ENCODE results near the gene ABHD2.

The ABHD2 gene

DNA sequence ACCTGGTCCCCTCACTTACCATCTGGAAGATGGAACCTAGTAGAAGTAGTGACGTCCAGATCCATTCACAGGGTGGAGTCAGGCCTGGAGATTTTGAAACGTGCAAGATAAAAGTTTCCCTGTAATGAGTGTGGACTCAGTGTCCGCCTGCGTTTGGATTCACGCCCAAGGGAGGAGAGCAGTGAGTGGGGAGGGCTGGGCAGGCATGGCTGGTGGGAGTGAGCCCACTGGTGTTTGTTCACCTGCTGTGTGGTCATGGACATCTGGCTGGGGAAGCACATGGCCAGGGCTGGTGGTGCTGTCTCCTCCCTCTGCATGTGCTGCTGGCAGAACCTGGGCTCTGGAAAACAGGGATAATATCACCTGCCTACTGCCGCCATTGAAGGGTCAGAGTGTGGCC is 96.1 kb downstream of the ABHD2 start:
- TF ChIP-seq, protein P1, sequence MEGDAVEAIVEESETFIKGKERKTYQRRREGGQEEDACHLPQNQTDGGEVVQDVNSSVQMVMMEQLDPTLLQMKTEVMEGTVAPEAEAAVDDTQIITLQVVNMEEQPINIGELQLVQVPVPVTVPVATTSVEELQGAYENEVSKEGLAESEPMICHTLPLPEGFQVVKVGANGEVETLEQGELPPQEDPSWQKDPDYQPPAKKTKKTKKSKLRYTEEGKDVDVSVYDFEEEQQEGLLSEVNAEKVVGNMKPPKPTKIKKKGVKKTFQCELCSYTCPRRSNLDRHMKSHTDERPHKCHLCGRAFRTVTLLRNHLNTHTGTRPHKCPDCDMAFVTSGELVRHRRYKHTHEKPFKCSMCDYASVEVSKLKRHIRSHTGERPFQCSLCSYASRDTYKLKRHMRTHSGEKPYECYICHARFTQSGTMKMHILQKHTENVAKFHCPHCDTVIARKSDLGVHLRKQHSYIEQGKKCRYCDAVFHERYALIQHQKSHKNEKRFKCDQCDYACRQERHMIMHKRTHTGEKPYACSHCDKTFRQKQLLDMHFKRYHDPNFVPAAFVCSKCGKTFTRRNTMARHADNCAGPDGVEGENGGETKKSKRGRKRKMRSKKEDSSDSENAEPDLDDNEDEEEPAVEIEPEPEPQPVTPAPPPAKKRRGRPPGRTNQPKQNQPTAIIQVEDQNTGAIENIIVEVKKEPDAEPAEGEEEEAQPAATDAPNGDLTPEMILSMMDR (IDR thresholded peaks at IDR 0.05; ENCODE audit: low read depth, low read length), result no peak
- Histone ChIP-seq H3K9me3 (ENCODE audit: severe bottlenecking) (no peaks in the 10 kb centered on the region), H3K27me3 (ENCODE audit: insufficient read depth, low read depth, severe bottlenecking) (no peaks in the 10 kb centered on the region), H3K36me3 (peaks cover 8% of the 10 kb centered on the region), H3K27ac (no peak overlapping the region), H3K4me3 (ENCODE audit: low read depth, low read length) (no peak overlapping the region)
- no peak for DNase-seq

DNA sequence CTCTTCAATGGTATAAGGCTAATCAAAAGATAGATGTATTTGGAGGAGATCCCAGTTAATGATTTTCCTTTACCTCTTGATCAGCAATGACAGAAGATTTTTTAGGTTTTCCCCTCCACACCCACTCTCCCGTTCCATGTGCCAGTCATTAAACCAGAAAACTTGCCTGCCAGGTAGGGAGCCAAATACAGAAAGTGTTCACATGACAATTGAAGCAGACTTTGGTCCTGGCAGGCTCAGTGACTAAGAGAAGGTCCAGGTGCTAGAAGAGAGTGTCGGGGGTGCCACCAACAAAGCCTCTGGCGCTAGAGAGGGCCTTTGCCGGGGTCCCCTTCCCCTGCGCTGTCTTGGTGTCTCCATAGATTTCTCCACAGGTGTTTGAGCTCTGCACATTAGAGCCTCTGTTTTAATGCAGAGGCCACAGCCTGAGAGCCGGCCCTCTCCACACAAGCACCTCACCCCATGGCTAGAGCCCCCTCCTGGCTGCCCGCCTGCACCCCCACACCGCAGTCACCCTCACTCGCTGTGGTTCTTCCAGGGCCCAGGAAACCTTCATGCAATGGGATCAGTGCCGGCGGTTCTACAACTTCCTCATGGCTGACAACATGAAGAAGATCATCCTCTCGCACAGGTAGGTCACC is 96.8 kb downstream of the ABHD2 start:
- Histone ChIP-seq H3K4me3 (ENCODE audit: low read depth, low read length) (no peak overlapping the region), H3K27ac (no peak overlapping the region), H3K9me3 (ENCODE audit: severe bottlenecking) (no peaks in the 10 kb centered on the region), H3K36me3 (peaks cover 15% of the 10 kb centered on the region), H3K27me3 (ENCODE audit: insufficient read depth, low read depth, severe bottlenecking) (no peaks in the 10 kb centered on the region)
- DNase-seq, result no peak
- TF ChIP-seq, protein P1 (IDR thresholded peaks at IDR 0.05; ENCODE audit: low read depth, low read length), result no peak

DNA sequence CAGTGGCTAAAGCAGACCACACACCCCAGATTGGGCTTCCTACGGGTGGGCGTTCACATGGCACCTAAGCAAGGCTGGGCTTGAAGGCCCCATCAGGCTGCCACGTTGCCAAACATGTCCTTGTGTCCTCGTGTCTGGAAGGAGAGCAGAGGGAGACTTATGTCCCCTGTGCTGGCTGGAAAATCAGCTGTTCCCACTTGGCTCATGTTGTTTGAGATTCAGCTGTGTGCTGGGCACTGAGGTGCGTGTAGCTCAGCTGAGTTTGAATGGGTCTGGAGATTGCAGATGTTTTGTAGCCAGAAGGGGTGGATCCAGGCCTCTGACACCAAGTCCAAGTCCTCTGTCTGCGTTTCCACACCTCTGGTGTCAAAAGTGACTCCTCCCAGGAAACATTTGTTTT is 98.5 kb downstream of the ABHD2 start:
- Histone ChIP-seq H3K27me3 (ENCODE audit: insufficient read depth, low read depth, severe bottlenecking) (no peaks in the 10 kb centered on the region), H3K9me3 (ENCODE audit: severe bottlenecking) (no peaks in the 10 kb centered on the region), H3K36me3 (peaks cover 19% of the 10 kb centered on the region), H3K4me3 (ENCODE audit: low read depth, low read length) (no peak overlapping the region), H3K27ac (no peak overlapping the region)
- TF ChIP-seq, protein P1 (IDR thresholded peaks at IDR 0.05; ENCODE audit: low read depth, low read length), result no peak
- no peak for DNase-seq

DNA sequence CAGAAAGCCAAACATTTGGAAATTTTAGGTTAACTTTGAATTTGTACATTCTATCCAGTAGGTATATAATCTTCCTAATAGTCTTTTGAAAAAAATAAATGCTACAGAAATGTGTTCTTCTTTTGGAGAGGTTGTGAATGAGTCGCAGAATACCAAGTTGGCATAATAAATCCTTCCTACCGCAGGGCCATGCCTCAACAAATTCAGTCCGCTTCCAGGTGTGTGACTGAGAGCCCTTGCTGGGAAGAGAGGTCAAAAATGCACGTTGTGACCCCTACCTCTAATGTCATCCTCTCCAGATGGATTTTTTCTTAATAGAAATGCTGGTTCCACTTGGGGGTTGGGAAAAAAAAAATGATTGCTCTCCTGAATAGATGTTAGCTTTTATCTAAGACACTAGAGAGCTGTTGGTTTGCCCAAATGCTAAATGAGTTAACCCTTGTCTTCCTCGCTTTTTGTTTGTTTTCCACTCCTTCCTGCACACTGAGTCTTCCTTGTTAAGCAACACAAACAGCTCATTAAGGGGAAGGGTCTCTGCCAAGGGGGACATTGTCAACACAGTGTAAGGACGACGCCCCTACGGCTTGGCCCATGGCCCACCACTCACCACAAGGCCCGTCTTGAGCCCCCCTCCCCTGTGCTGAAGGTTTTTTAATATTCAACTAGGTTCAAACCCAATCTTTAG is 99.2 kb downstream of the ABHD2 start:
- Histone ChIP-seq H3K27ac (no peak overlapping the region), H3K36me3 (peaks cover 19% of the 10 kb centered on the region), H3K4me3 (ENCODE audit: low read depth, low read length) (no peak overlapping the region), H3K9me3 (ENCODE audit: severe bottlenecking) (no peaks in the 10 kb centered on the region), H3K27me3 (ENCODE audit: insufficient read depth, low read depth, severe bottlenecking) (no peaks in the 10 kb centered on the region)
- TF ChIP-seq, protein P1 (IDR thresholded peaks at IDR 0.05; ENCODE audit: low read depth, low read length), result no peak
- DNase-seq, result no peak

DNA sequence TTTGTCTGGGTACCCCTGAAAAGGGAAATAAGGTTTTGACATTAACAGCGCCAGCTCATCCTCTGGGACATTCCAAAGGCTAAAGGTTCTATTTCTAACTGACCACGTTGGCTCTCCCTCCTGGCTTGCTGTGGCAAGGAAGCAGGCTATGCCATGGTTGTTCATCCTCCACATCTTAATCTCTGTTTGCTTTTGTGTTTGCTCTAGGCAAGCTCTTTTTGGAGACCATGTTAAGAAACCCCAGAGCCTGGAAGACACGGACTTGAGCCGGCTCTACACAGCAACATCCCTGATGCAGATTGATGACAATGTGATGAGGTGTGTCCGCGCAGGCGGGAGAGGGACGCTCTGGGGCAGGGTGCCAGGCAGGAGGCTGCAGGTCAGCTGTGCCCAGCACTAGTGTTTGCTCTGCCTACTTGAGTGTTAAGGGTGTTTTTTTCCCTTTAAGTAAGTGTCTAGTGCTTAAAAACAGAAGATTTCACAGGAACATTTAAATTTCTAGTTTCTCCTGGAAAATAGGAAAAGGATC is 99.8 kb downstream of the ABHD2 start:
- DNase-seq, result no peak
- no peaks in the 10 kb centered on the region for H3K9me3 ChIP-seq (ENCODE audit: severe bottlenecking)
- TF ChIP-seq, protein P1 (IDR thresholded peaks at IDR 0.05; ENCODE audit: low read depth, low read length), result no peak
- no peaks in the 10 kb centered on the region for H3K27me3 ChIP-seq (ENCODE audit: insufficient read depth, low read depth, severe bottlenecking)
- no peak overlapping the region for H3K4me3 ChIP-seq (ENCODE audit: low read depth, low read length)
- H3K27ac ChIP-seq, result no peak overlapping the region
- H3K36me3 ChIP-seq, result peaks cover 21% of the 10 kb centered on the region
